IMR-90 (cell line): ENCODE measurements around the gene GCKR. TPM values are rescaled to one million over a fixed set of nuclear protein-coding genes. Genes with fewer than 3 reads are reported as not detected.

ENCODE experiments used
- ATAC-seq: fragments of 200-7000 bp; cut with Tn5 transposase; 2 replicates; pipeline ENCODE4 v1.9.1; 2020; ENCODE audit warnings: low read depth, mild to moderate bottlenecking, moderate library complexity
- BruUV-seq: library from RNA; stranded (reverse); fragments of 400-500 nt; replicated peaks from 2 replicates; lab custom pipeline; 2021; lab: Mats Ljungman, UMichigan
- CTCF ChIA-PET: fragments of 300-600 bp; formaldehyde crosslinking; extraction: SDS; loops from one replicate; lab custom pipeline; 2021; ENCODE audit warnings: antibody characterized with exemption; lab: Yijun Ruan, JAX
- POLR2A ChIA-PET: fragments of 300-600 bp; sonication (Branson Sonifier 250); formaldehyde crosslinking; loops from one replicate; lab custom pipeline; 2022; ENCODE audit warnings: antibody characterized with exemption; ENCODE audit not compliant: unreplicated experiment; lab: Charles Lee
- DNase-seq: peaks from one replicate; pipeline ENCODE4 v3.0.0; 2013
- H2AFZ ChIP-seq: replicated peaks from 2 replicates; pipeline ENCODE3; 2013; ENCODE audit warnings: low read length, mild to moderate bottlenecking; ENCODE audit not compliant: poor library complexity
- H2AK5ac ChIP-seq: 2 replicates; pipeline ENCODE4 v1.6.1; 2013; ENCODE audit warnings: low read depth, low read length, inconsistent platforms
- H2AK9ac ChIP-seq: replicated peaks from 2 replicates; pipeline ENCODE3; 2013; ENCODE audit warnings: mild to moderate bottlenecking, low read depth, low read length, moderate library complexity; ENCODE audit not compliant: poor library complexity
- H2BK120ac ChIP-seq: 2 replicates; pipeline ENCODE4 v1.6.1; 2013; ENCODE audit warnings: low read depth, low read length, inconsistent platforms
- H2BK15ac ChIP-seq: 3 replicates; pipeline ENCODE4 v1.6.1; 2013; ENCODE audit warnings: low read depth, low read length, inconsistent platforms
- H2BK20ac ChIP-seq: 2 replicates; pipeline ENCODE4 v1.6.1; 2013; ENCODE audit warnings: low read depth, mild to moderate bottlenecking, inconsistent platforms, low read length, moderate library complexity
- H2BK5ac ChIP-seq: 2 replicates; pipeline ENCODE4 v1.6.1; 2013; ENCODE audit warnings: mild to moderate bottlenecking, low read depth, low read length, inconsistent platforms; ENCODE audit not compliant: poor library complexity, severe bottlenecking
- H3K14ac ChIP-seq: replicated peaks from 2 replicates; pipeline ENCODE4 v1.6.1; 2013; ENCODE audit warnings: low read depth, low read length, inconsistent platforms
- H3K18ac ChIP-seq: 2 replicates; pipeline ENCODE4 v1.6.1; 2013; ENCODE audit warnings: low read depth, low read length, control low read depth
- H3K23ac ChIP-seq: 2 replicates; pipeline ENCODE4 v1.6.1; 2013; ENCODE audit warnings: low read depth, low read length, inconsistent platforms
- H3K27ac ChIP-seq: 2 replicates; pipeline ENCODE4 v1.5.1; 2013; ENCODE audit warnings: mild to moderate bottlenecking, control low read depth, low read length; ENCODE audit not compliant: insufficient read depth
- H3K27me3 ChIP-seq: 2 replicates; pipeline ENCODE4 v1.6.1; 2013; ENCODE audit warnings: low read length; ENCODE audit not compliant: control insufficient read depth, insufficient read depth
- H3K36me3 ChIP-seq: 2 replicates; pipeline ENCODE4 v1.6.1; 2013; ENCODE audit warnings: low read length, mixed read lengths; ENCODE audit not compliant: control insufficient read depth, insufficient read depth
- H3K4ac ChIP-seq: 2 replicates; pipeline ENCODE4 v1.6.1; 2013; ENCODE audit warnings: low read depth, low read length, inconsistent platforms
- H3K4me1 ChIP-seq: 2 replicates; pipeline ENCODE4 v1.6.1; 2013; ENCODE audit warnings: low read length, mixed read lengths; ENCODE audit not compliant: control insufficient read depth, insufficient read depth
- H3K4me2 ChIP-seq: 2 replicates; pipeline ENCODE4 v1.6.1; 2013; ENCODE audit warnings: low read depth, mild to moderate bottlenecking, control low read depth, low read length, moderate library complexity
- H3K4me3 ChIP-seq: 2 replicates; pipeline ENCODE4 v1.5.1; 2013; ENCODE audit warnings: low read depth, mild to moderate bottlenecking, control low read depth, low read length, moderate library complexity; ENCODE audit not compliant: insufficient read depth
- H3K56ac ChIP-seq: 2 replicates; pipeline ENCODE4 v1.6.1; 2013; ENCODE audit warnings: low read length, inconsistent platforms; ENCODE audit not compliant: insufficient read depth; ENCODE audit errors: extremely low read depth
- H3K79me1 ChIP-seq, 2 experiments: 2 replicates each; pipeline ENCODE4 v1.6.1; 2013; ENCODE audit warnings: low read length in 2 of 2, inconsistent platforms in 1 of 2, low read depth in 1 of 2
- H3K9ac ChIP-seq: 2 replicates; pipeline ENCODE4 v1.6.1; 2013; ENCODE audit warnings: low read depth, low read length, control low read depth
- H3K9me1 ChIP-seq: 2 replicates; pipeline ENCODE4 v1.6.1; 2013; ENCODE audit warnings: low read length, inconsistent platforms; ENCODE audit not compliant: insufficient read depth
- H3K9me3 ChIP-seq: 2 replicates; pipeline ENCODE4 v1.6.1; 2013; ENCODE audit warnings: low read length; ENCODE audit not compliant: control insufficient read depth, insufficient read depth
- H4K20me1 ChIP-seq: 2 replicates; pipeline ENCODE4 v1.6.1; 2013; ENCODE audit warnings: low read length, inconsistent platforms; ENCODE audit not compliant: insufficient read depth
- H4K5ac ChIP-seq: 2 replicates; pipeline ENCODE4 v1.6.1; 2013; ENCODE audit warnings: mild to moderate bottlenecking, low read depth, low read length, control low read depth
- H4K8ac ChIP-seq, 2 experiments: 2 replicates each; pipeline ENCODE4 v1.6.1; 2013; ENCODE audit warnings: low read depth in 2 of 2, low read length in 2 of 2, control low read depth in 1 of 2, inconsistent platforms in 1 of 2
- H4K91ac ChIP-seq: 2 replicates; pipeline ENCODE4 v1.6.1; 2013; ENCODE audit warnings: low read depth, low read length, inconsistent platforms; ENCODE audit not compliant: insufficient read depth
- CHD1 ChIP-seq: IDR thresholded peaks from 2 replicates; pipeline ENCODE4 v1.6.1; 2012; ENCODE audit warnings: low read depth, low read length, improper control_type of control experiment
- MXI1 ChIP-seq: IDR thresholded peaks from 2 replicates; pipeline ENCODE4 v1.6.1; 2012; ENCODE audit warnings: low read depth, mild to moderate bottlenecking, low read length, moderate library complexity, borderline replicate concordance
- POLR2A ChIP-seq: IDR thresholded peaks from 2 replicates; pipeline ENCODE4 v1.6.1; 2012; ENCODE audit warnings: mild to moderate bottlenecking, low read depth, low read length
- WGBS, 2 experiments: methylation state at CpG; one replicate each; pipeline versions ENCODE4 v1.1.5 to v1.1.7; 2013; ENCODE audit warnings: missing lambda C conversion rate in 2 of 2; ENCODE audit not compliant: insufficient read length in 1 of 2; ENCODE audit errors: extremely low coverage in 2 of 2; 5-methylcytosine and 5-hydroxymethylcytosine counted together
- dilution Hi-C: fragments of 300-500 bp; cut with HindIII; formaldehyde crosslinking; loops from one replicate; pipeline ENCODE4 v1.14.3; 2018; ENCODE audit warnings: low sequenced_read_pairs; ENCODE audit not compliant: unreplicated experiment
- in situ Hi-C: fragments of 300-500 bp; cut with MboI; formaldehyde crosslinking; loops from 3 replicates; pipeline ENCODE4 v1.14.3; 2019; ENCODE audit warnings: low sequenced_read_pairs, inconsistent platforms, mixed read lengths
- intact Hi-C: fragments of 100-400 bp; cut with micrococcal nuclease; formaldehyde crosslinking; loops from 2 replicates; pipeline ENCODE4 v1.10.0; 2022
- polyA plus RNA-seq, 3 experiments: library from polyadenylated mRNA; depleted of rRNA; stranded (reverse); fragments of >200 nt; gene quantifications; 2 replicates each; pipeline ENCODE4 v1.2.3, GENCODE V29; 2012; ENCODE audit warnings: low replicate concordance in 1 of 3
- total RNA-seq: library from RNA; depleted of rRNA; stranded (reverse); fragments of >200 nt; gene quantifications from 2 replicates; pipeline ENCODE4 v1.2.3, GENCODE V29; 2012

Gene GCKR
- total and polyA plus RNA-seq, 2 of the 4 experiments (the other 2 are of a cell fraction): under 0.01 to 0.41 TPM

DNA sequence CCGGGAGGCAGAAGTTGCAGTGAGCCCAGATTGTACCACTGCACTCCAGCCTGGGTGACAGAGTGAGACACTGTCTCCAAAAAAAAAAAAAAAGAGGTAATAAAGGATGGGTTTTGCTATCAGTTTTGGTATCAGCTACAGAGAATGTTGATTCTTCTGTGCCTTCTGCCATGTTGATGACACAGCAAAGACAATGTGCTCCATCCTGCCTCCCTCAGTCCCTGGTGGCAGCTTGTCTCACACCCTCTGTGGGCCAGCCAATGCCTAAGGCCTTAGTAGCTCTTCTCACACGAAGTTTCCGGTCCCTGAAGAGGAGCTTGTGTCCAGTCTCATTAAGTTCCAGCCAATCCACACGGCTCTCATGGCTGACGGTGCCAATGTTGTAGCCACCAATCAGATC is 24.7 kb upstream of the GCKR start:
- DNase-seq (no peak), ATAC-seq (no peak)
- no peaks in the 10 kb centered on the region for H4K20me1 ChIP-seq
- no peak overlapping the region for H3K14ac ChIP-seq
- POLR2A ChIA-PET: no interaction called here
- H3K27me3 ChIP-seq: no peaks in the 10 kb centered on the region
- no peak overlapping the region for H2BK5ac ChIP-seq
- no peak overlapping the region for H3K23ac ChIP-seq
- no peak overlapping the region for H3K18ac ChIP-seq
- H3K9ac ChIP-seq: no peak overlapping the region
- H4K5ac ChIP-seq: no peak overlapping the region
- WGBS, 2 experiments: 86% methylated on average over 1 of the region's 5 CpGs; no CpG with 5 or more reads in 1 of the 2 experiments
- H2AK9ac ChIP-seq: no peak overlapping the region
- TF ChIP-seq POLR2A (no peak), CHD1 (no peak), MXI1 (no peak)
- no peak overlapping the region for H2BK20ac ChIP-seq
- intact Hi-C loops (no loop called here), in situ Hi-C loops (no loop called here), dilution Hi-C loops (no loop called here)
- no peak overlapping the region for H3K56ac ChIP-seq
- BruUV-seq: no TSS peak
- CTCF ChIA-PET: no interaction called here
- H3K9me3 ChIP-seq: no peaks in the 10 kb centered on the region
- no peak overlapping the region for H3K4me2 ChIP-seq
- peaks cover 22% of the 10 kb centered on the region for H3K36me3 ChIP-seq
- no peak overlapping the region for H2AFZ ChIP-seq
- peaks cover 2% of the 10 kb centered on the region; the same call in 1 of the 2 replicates for H3K9me1 ChIP-seq
- no peaks in the 10 kb centered on the region for H3K79me1 ChIP-seq
- no peak overlapping the region for H2BK15ac ChIP-seq
- H3K27ac ChIP-seq: no peak overlapping the region
- H2AK5ac ChIP-seq: no peak overlapping the region
- no peak overlapping the region for H3K4ac ChIP-seq
- H3K4me1 ChIP-seq: no peaks in the 10 kb centered on the region
- no peak overlapping the region for H2BK120ac ChIP-seq
- H4K91ac ChIP-seq: no peak overlapping the region
- H4K8ac ChIP-seq: no peak overlapping the region
- H3K4me3 ChIP-seq: no peak overlapping the region
